Caco-2 (cell line): ENCODE results near the gene NTN5. TPM values are rescaled to one million over a fixed set of nuclear protein-coding genes. Genes with fewer than 3 reads are reported as not detected.
"Not testable (repeated sequence)": the region's sequence is repeated elsewhere in the genome, so short reads cannot be mapped to it uniquely, and the experiment has no call there.

Experiments
- BruUV-seq: library from RNA; stranded (reverse); fragments of 400-500 nt; replicated peaks from 2 replicates; lab custom pipeline; 2021; lab: Mats Ljungman, UMichigan
- CTCF ChIA-PET: fragments of 300-600 bp; sonication (Branson Sonifier 250); formaldehyde crosslinking; loops from one replicate; lab custom pipeline; 2022; ENCODE audit warnings: antibody characterized with exemption; lab: Charles Lee
- POLR2A ChIA-PET: fragments of 300-600 bp; sonication (Branson Sonifier 250); formaldehyde crosslinking; loops from one replicate; lab custom pipeline; 2022; ENCODE audit warnings: antibody characterized with exemption; lab: Charles Lee
- DNase-seq, 2 experiments: peaks; one replicate each; pipeline versions ENCODE4 v3.0.0 to v3.0.0-alpha.2; 2020 to 2022
- H3K27me3 ChIP-seq: replicated peaks from 2 replicates; pipeline ENCODE4 v1.6.0; 2011; ENCODE audit warnings: low read length; ENCODE audit not compliant: control insufficient read depth, insufficient read depth
- H3K36me3 ChIP-seq: 2 replicates; pipeline ENCODE4 v1.5.1; 2011; ENCODE audit warnings: low read length; ENCODE audit not compliant: control insufficient read depth, insufficient read depth
- H3K4me1 ChIP-seq: fragments of 250-450 bp; sonication (Bioruptor Pico); 2 replicates; pipeline ENCODE4 v1.5.1; 2020; ENCODE audit warnings: mild to moderate bottlenecking
- H3K4me3 ChIP-seq: 2 replicates; pipeline ENCODE4 v1.5.1; 2011; ENCODE audit warnings: low read depth, mild to moderate bottlenecking, control low read depth, low read length
- H3K9me3 ChIP-seq: fragments of 250-450 bp; sonication (Bioruptor Pico); 2 replicates; pipeline ENCODE4 v1.5.1; 2020; ENCODE audit warnings: mild to moderate bottlenecking, moderate library complexity
- H3K27ac Mint-ChIP-seq: one replicate; pipeline ENCODE4 v1.8.0; 2022; ENCODE audit warnings: mixed read lengths; ENCODE audit not compliant: unreplicated experiment
- H3K27me3 Mint-ChIP-seq: one replicate; pipeline ENCODE4 v1.8.0; 2022; ENCODE audit warnings: mixed read lengths; ENCODE audit not compliant: insufficient read depth, unreplicated experiment
- H3K36me3 Mint-ChIP-seq: one replicate; pipeline ENCODE4 v1.8.0; 2022; ENCODE audit warnings: mild to moderate bottlenecking, mixed read lengths; ENCODE audit not compliant: insufficient read depth, unreplicated experiment
- H3K4me1 Mint-ChIP-seq: one replicate; pipeline ENCODE4 v1.8.0; 2022; ENCODE audit warnings: low read depth, mixed read lengths; ENCODE audit not compliant: unreplicated experiment
- H3K4me3 Mint-ChIP-seq: one replicate; pipeline ENCODE4 v1.8.0; 2022; ENCODE audit warnings: mild to moderate bottlenecking, moderate library complexity, mixed read lengths; ENCODE audit not compliant: unreplicated experiment
- H3K9me3 Mint-ChIP-seq: one replicate; pipeline ENCODE4 v1.8.0; 2022; ENCODE audit warnings: mixed read lengths; ENCODE audit not compliant: unreplicated experiment
- intact Hi-C: fragments of 100-400 bp; cut with micrococcal nuclease; formaldehyde crosslinking; loops from one replicate; pipeline ENCODE4 v1.10.0; 2022; ENCODE audit not compliant: unreplicated experiment
- total RNA-seq: library from RNA; stranded (reverse); gene quantifications from 2 replicates; pipeline ENCODE4 v1.2.3, GENCODE V29; 2022
- TF ChIP-seq, protein P1 (sequence below), 2 experiments: fragments of 200-600 bp in 1 of 2; IDR thresholded peaks; 1 replicate in 1 of 2; 2 replicates in 1 of 2; pipeline versions ENCODE4 v1.5.1 to v1.8.0; 2011 to 2022; ENCODE audit warnings: antibody characterized with exemption in 1 of 2, control low read depth in 1 of 2, inconsistent platforms in 1 of 2, low read depth in 1 of 2, low read length in 1 of 2, mild to moderate bottlenecking in 1 of 2, moderate library complexity in 1 of 2; ENCODE audit not compliant: insufficient read depth in 1 of 2, severe bottlenecking in 1 of 2, unreplicated experiment in 1 of 2

NTN5 gene
- total RNA-seq, 1 experiment from 2014 or later = 0.34 TPM

DNA sequence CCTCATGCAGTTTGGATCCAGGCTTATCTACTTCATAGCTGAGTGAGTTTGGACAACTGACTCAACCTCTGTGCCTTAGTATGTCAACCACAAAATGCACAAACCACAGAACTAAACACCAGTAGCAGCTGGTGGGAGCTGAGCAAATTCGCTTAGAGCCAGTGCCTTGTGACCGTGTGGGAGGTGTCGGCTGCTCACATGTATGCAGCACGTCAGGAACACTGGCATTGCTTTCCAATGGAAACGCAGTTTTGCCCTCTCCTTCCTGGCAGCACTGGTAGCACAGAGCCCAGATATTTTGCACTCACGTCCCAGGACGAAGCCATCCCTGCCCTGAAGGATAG lies 8.3 kb upstream of the NTN5 start:
- no peak for DNase-seq
- ChIA-PET CTCF (interaction anchor here (0.6 to 0.7 kb wide), 2 partner anchors 35 to 54 kb away, joined by 3 to 4 read pairs; partner anchors contain the start of gene CA11), POLR2A (no interaction called here)
- Histone ChIP-seq H3K4me3 (no peak overlapping the region), H3K27me3 (no peaks in the 10 kb centered on the region), H3K4me1 (peaks cover 27% of the 10 kb centered on the region), H3K9me3 (no peaks in the 10 kb centered on the region), H3K36me3 (no peaks in the 10 kb centered on the region)
- H3K27me3 Mint-ChIP-seq = no peaks in the 10 kb centered on the region
- no peaks in the 10 kb centered on the region for H3K9me3 Mint-ChIP-seq
- TF ChIP-seq, protein P1, sequence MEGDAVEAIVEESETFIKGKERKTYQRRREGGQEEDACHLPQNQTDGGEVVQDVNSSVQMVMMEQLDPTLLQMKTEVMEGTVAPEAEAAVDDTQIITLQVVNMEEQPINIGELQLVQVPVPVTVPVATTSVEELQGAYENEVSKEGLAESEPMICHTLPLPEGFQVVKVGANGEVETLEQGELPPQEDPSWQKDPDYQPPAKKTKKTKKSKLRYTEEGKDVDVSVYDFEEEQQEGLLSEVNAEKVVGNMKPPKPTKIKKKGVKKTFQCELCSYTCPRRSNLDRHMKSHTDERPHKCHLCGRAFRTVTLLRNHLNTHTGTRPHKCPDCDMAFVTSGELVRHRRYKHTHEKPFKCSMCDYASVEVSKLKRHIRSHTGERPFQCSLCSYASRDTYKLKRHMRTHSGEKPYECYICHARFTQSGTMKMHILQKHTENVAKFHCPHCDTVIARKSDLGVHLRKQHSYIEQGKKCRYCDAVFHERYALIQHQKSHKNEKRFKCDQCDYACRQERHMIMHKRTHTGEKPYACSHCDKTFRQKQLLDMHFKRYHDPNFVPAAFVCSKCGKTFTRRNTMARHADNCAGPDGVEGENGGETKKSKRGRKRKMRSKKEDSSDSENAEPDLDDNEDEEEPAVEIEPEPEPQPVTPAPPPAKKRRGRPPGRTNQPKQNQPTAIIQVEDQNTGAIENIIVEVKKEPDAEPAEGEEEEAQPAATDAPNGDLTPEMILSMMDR (IDR thresholded peaks at IDR 0.05; ENCODE audit: insufficient read depth in 1 of 2, low read depth in 1 of 2, low read length in 1 of 2, severe bottlenecking in 1 of 2, unreplicated experiment in 1 of 2) = no peak
- intact Hi-C loops = no loop called here
- no peaks in the 10 kb centered on the region for H3K36me3 Mint-ChIP-seq
- no TSS peak for BruUV-seq
- no peak overlapping the region for H3K27ac Mint-ChIP-seq
- no peak overlapping the region for H3K4me3 Mint-ChIP-seq
- H3K4me1 Mint-ChIP-seq = peaks cover 17% of the 10 kb centered on the region

- Histone ChIP-seq H3K4me3 (no peak overlapping the region), H3K9me3 (no peaks in the 10 kb centered on the region), H3K4me1 (peaks cover 22% of the 10 kb centered on the region), H3K36me3 (no peaks in the 10 kb centered on the region), H3K27me3 (no peaks in the 10 kb centered on the region)
- no peaks in the 10 kb centered on the region for H3K27me3 Mint-ChIP-seq
- no peaks in the 10 kb centered on the region for H3K9me3 Mint-ChIP-seq
- ChIA-PET POLR2A (no interaction called here), CTCF (no interaction called here)
- BruUV-seq = no TSS peak
- no peak overlapping the region for H3K27ac Mint-ChIP-seq
- no peaks in the 10 kb centered on the region for H3K36me3 Mint-ChIP-seq
- intact Hi-C loops = no loop called here
- DNase-seq = no peak
- H3K4me1 Mint-ChIP-seq = peaks cover 12% of the 10 kb centered on the region
- TF ChIP-seq, protein P1 (IDR thresholded peaks at IDR 0.05; ENCODE audit: insufficient read depth in 1 of 2, low read depth in 1 of 2, low read length in 1 of 2, severe bottlenecking in 1 of 2, unreplicated experiment in 1 of 2) = no peak
- H3K4me3 Mint-ChIP-seq = no peak overlapping the region
Observed at GRCh38 chr19:48680436-48681126, 7.8 kb upstream of the NTN5 start.

DNA sequence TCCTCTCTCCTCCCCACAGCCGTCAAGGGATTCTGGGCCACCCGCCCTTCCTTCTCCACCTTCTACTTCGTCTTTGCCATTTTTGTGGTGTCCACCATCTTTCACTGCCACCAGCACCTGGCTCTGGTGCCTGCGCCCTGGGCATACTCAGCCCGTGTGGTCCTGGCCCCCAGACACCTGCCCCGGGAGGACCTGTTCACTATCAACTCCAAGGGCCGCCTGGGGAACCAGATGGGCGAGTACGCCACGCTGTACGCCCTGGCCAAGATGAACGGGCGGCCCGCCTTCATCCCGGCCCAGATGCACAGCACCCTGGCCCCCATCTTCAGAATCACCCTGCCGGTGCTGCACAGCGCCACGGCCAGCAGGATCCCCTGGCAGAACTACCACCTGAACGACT lies 7.2 kb upstream of the NTN5 start:
- intact Hi-C loops, POLR2A ChIA-PET, H3K36me3 ChIP-seq, H3K27ac Mint-ChIP-seq, BruUV-seq, H3K27me3 ChIP-seq, H3K27me3 Mint-ChIP-seq, H3K9me3 Mint-ChIP-seq, DNase-seq, H3K4me3 Mint-ChIP-seq, H3K4me3 ChIP-seq, H3K9me3 ChIP-seq, H3K36me3 Mint-ChIP-seq: not testable (repeated sequence)
- CTCF ChIA-PET = interaction anchor here (0.6 kb wide), 1 partner anchor 56 kb away, joined by 4 read pairs; no protein-coding TSS in a partner anchor
- peaks cover 13% of the 10 kb centered on the region for H3K4me1 Mint-ChIP-seq
- H3K4me1 ChIP-seq = peaks cover 16% of the 10 kb centered on the region
